SK-N-MC (cell line): ENCODE data around the gene MTTP.

ENCODE experiments used
- EZH2 ChIP-seq: fragments of 200-600 bp; sonication (generic); IDR thresholded peaks from one replicate; pipeline ENCODE4 v1.6.1; 2017; ENCODE audit warnings: antibody characterized with exemption
- POLR2AphosphoS5 ChIP-seq: IDR thresholded peaks from 2 replicates; pipeline ENCODE4 v1.6.1; 2012; ENCODE audit warnings: mild to moderate bottlenecking, low read depth, low read length, borderline replicate concordance

- TF ChIP-seq POLR2AphosphoS5 = no peak
- no peak for TF ChIP-seq EZH2
Observed at GRCh38 chr4:99645638-99646037, 71.0 kb downstream of the MTTP start.
